Activated CD4-positive, alpha-beta T cell treated with anti-CD3 and anti-CD28 coated beads, Interleukin-2, amount 50 U/mL, for 1 hour (primary cell): ENCODE results near the gene ADGRL3.
"Not testable (repeated sequence)": the region's sequence is repeated elsewhere in the genome, so short reads cannot be mapped to it uniquely, and the experiment has no call there.

Experiments used
- DNase-seq: peaks from one replicate; pipeline ENCODE4 v3.0.0-alpha.2; 2020

Gene ADGRL3

GRCh38 chr4:61509721-61510241 is 309.7 kb downstream of the ADGRL3 start:
- not testable (repeated sequence) for DNase-seq

GRCh38 chr4:61511716-61512488 is 311.8 kb downstream of the ADGRL3 start:
- DNase-seq, result no peak

- DNase-seq, result no peak
Observed at GRCh38 chr4:61514991-61515390, 314.9 kb downstream of the ADGRL3 start.

GRCh38 chr4:61517144-61517543 is 317.0 kb downstream of the ADGRL3 start:
- DNase-seq, result no peak

GRCh38 chr4:61520166-61520565 is 320.0 kb downstream of the ADGRL3 start:
- DNase-seq, result no peak

- no peak for DNase-seq
Observed at GRCh38 chr4:61520681-61521160, 320.6 kb downstream of the ADGRL3 start.

GRCh38 chr4:61521451-61521850 is 321.3 kb downstream of the ADGRL3 start:
- DNase-seq, result no peak

- no peak for DNase-seq
Observed at GRCh38 chr4:61522312-61522711, 322.2 kb downstream of the ADGRL3 start.

- DNase-seq, result no peak
Observed at GRCh38 chr4:61527888-61528287, 327.8 kb downstream of the ADGRL3 start.

- DNase-seq, result no peak
Observed at GRCh38 chr4:61528595-61528994, 328.5 kb downstream of the ADGRL3 start.

GRCh38 chr4:61531188-61531587 is 331.1 kb downstream of the ADGRL3 start:
- no peak for DNase-seq

- no peak for DNase-seq
Observed at GRCh38 chr4:61532336-61533000, 332.3 kb downstream of the ADGRL3 start.

GRCh38 chr4:61533140-61533539 is 333.0 kb downstream of the ADGRL3 start:
- DNase-seq, result no peak

- DNase-seq, result no peak
Observed at GRCh38 chr4:61540944-61541343, 340.8 kb downstream of the ADGRL3 start.

- DNase-seq, result no peak
Observed at GRCh38 chr4:61541459-61541858, 341.3 kb downstream of the ADGRL3 start.

- no peak for DNase-seq
Observed at GRCh38 chr4:61543976-61544375, 343.9 kb downstream of the ADGRL3 start.

GRCh38 chr4:61545902-61546480 is 345.9 kb downstream of the ADGRL3 start:
- DNase-seq, result no peak

- DNase-seq, result no peak
Observed at GRCh38 chr4:61549336-61549735, 349.2 kb downstream of the ADGRL3 start.

GRCh38 chr4:61553557-61554125 is 353.5 kb downstream of the ADGRL3 start:
- DNase-seq, result no peak

GRCh38 chr4:61555789-61556188 is 355.7 kb downstream of the ADGRL3 start:
- no peak for DNase-seq

- no peak for DNase-seq
Observed at GRCh38 chr4:61556277-61556676, 356.2 kb downstream of the ADGRL3 start.

GRCh38 chr4:61559396-61559795 is 359.3 kb downstream of the ADGRL3 start:
- no peak for DNase-seq

- DNase-seq, result no peak
Observed at GRCh38 chr4:61561028-61561427, 360.9 kb downstream of the ADGRL3 start.
